CD4-positive, alpha-beta T cell treated with Interleukin-6 at 100 ng/mL for 8 hours (primary cell): ENCODE data around the gene MRPL43.
"Not testable (repeated sequence)": the region's sequence is repeated elsewhere in the genome, so short reads cannot be mapped to it uniquely, and the experiment has no call there.

Experiments used
- DNase-seq: peaks from one replicate; pipeline ENCODE4 v3.0.0-alpha.2; 2020; ENCODE audit warnings: mixed read lengths, low spot score

MRPL43 gene

GRCh38 chr10:100986952-100987684 lies at the start of gene MRPL43, which contains the start of gene TWNK:
Gene MRPL43, minus strand, starts transcription at chr10:100987497. Its CDS starts 54 bp downstream, at chr10:100987443.
Gene TWNK, plus strand, starts transcription at chr10:100987543. Its CDS starts 668 bp downstream, at chr10:100988211.
- DNase-seq: peak; percentile 82

DNA sequence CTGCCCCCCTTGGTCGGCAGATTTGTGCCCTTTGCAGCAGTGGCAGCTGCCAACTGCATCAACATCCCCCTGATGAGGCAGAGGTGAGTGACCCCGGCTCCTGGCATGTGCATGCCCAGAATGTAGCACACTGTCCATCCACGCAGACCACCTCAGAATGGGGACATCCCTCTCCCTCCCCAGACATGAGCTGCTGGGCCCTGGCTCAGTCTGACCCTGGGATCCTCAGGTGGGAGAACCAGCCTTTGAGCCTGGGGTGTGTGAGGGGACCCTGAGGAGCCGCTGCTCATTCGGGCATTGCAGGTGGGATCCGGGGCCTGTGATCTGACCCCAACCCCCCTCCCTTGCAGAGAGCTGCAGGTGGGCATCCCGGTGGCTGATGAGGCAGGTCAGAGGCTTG lies 49.4 kb upstream of the MRPL43 start:
- no peak for DNase-seq

- DNase-seq: no peak
Observed at GRCh38 chr10:101035916-101036702, 48.8 kb upstream of the MRPL43 start.

DNA sequence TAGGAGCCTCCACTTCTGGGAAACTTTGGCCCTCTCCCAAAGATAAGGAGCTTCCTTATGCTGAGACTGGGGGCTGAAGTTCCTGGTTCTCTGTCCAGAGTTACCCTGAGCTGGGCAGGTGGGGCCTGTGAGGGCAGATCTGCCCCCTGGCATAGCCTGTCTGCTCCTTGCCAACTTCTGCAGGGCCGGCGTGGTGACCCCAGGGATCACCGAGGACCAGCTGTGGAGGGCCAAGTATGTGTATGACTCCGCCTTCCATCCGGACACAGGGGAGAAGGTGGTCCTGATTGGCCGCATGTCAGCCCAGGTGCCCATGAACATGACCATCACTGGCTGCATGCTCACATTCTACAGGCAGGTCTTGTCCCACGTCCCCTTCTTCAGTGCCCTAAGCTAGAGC lies 48.0 kb upstream of the MRPL43 start:
- DNase-seq: no peak

- not testable (repeated sequence) for DNase-seq
Observed at GRCh38 chr10:101034404-101034803, 47.1 kb upstream of the MRPL43 start.

DNA sequence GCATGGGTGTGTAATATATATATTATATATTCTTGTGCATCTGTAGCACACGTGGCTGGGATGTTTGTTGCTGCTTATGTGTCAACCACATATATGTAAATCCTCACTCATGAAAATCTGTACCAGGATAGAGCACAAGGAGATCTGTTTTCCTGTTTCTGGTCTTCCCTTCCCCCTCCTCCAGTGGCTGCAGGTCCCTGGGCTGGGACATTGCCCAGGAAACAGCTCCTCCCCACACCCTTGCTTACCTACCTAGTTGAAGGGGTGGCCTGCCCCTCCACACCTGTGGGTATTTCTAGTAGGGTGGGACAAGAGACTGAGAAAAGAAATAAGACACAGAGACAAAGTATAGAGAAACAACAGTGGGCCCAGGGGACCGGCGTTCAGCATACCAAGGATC lies 46.0 kb upstream of the MRPL43 start:
- DNase-seq: no peak

- peak; percentile 49 for DNase-seq
Observed at GRCh38 chr10:101032637-101033224, 45.4 kb upstream of the MRPL43 start.

- peak; percentile 78 for DNase-seq
Observed at GRCh38 chr10:101031796-101032636, 44.7 kb upstream of the MRPL43 start.

GRCh38 chr10:101031128-101031795 lies 44.0 kb upstream of the MRPL43 start, which contains the start of the genes PDZD7 and SFXN3:
Gene PDZD7, minus strand, starts transcription at chr10:101031129. Its CDS starts 910 bp downstream, at chr10:101030219.
Gene SFXN3, plus strand, starts transcription at chr10:101031234. Its CDS starts 3,461 bp downstream, at chr10:101034695.
- DNase-seq: peak; percentile 95

DNA sequence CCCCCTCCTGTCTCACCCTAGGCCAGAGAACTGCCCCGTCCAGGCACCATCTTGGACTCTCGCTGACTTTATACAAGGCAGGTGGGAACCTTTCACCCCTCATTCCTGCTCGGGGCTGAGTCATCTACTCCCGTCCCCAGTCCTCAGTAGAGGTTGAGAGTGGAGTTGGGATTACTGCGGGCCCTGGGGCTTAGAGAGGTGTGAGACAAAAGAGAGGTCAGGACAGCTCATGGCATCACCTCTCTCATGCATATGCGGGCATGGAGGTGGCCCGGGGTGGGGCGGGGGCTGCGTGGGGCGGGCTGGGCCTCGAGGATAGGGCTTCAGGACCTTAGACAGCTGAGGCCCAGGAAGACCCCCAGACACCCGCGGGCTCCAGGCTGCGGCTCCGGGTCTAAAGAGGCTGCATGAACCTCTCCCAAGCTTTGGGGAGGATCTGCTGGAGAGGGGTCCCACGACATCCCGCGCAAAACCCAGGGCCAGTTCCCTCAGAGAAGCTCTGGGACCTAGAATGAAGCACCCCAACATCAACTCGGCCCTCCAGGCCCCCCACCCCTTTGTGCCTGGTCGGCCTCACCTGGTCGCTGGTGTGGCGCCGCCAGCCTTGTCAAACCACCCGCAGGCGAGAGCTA lies 43.3 kb upstream of the MRPL43 start:
- DNase-seq: no peak

DNA sequence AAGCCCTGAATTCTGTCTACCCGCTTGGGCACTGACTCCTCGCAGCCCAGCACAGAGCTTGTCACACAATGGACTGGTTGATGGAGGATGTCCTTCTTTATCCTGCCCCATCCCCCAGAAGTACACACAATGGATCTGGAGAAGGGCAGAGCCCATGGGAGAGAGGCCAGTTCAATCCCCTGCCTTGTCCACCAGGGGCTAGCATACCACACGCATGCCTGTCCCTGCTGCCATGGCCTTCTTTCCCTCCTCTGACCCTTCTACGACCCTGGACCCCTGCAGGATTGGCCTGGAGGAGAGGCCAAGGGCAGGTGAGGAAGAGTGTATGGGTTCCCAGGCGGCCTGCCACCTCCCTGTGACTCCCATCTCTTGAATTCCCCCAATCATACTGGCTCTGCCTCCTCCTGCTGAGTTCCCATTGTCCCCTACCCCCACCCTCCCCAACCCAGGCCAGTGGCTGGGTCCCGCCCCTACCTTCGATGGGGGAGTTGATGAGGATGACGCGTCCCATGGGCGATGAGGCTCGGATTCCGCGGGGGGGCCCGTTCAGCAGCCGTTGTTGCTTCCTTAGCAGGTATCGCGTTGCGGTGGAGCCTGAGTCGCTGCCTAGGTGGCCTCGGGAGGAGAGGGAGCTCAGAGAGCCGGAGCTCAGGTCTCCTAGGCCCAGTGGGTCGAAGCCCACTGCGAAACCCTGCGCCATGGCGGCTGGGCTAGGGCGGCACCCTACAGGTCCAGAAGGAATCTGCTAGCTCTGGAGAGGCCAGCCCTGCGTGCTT lies 42.4 kb upstream of the MRPL43 start:
- DNase-seq: no peak

- DNase-seq: no peak
Observed at GRCh38 chr10:101028446-101029337, 41.4 kb upstream of the MRPL43 start.

DNA sequence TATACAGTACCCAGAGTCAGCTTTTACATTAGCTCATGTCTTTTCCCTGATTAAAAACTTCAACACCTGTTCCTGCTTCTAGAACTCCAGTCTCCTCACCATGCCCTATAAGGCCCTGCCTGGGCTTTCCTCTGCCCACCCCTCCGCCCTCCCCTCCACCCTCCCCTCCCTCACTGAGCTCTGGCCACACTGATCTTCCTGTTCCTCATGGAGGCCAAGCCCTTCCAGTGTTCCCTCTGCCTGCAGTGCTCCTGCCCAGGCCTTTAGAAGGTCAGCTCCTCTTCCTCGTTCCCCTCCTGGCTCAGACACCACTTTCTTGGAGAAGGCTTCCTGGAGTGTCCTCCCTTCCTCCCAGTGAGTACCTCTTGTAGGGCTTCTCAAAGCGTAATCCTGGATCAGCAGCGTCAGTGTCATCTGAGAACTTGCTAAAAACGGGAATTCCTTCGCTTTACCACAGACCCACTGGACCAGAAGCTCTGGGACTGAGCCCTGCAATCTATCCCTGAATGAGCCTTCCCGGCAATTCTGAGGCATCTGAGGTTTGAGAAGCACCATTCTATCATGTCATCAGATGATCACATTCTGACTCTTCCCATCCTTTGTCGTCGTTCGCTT lies 39.9 kb upstream of the MRPL43 start:
- no peak for DNase-seq

DNA sequence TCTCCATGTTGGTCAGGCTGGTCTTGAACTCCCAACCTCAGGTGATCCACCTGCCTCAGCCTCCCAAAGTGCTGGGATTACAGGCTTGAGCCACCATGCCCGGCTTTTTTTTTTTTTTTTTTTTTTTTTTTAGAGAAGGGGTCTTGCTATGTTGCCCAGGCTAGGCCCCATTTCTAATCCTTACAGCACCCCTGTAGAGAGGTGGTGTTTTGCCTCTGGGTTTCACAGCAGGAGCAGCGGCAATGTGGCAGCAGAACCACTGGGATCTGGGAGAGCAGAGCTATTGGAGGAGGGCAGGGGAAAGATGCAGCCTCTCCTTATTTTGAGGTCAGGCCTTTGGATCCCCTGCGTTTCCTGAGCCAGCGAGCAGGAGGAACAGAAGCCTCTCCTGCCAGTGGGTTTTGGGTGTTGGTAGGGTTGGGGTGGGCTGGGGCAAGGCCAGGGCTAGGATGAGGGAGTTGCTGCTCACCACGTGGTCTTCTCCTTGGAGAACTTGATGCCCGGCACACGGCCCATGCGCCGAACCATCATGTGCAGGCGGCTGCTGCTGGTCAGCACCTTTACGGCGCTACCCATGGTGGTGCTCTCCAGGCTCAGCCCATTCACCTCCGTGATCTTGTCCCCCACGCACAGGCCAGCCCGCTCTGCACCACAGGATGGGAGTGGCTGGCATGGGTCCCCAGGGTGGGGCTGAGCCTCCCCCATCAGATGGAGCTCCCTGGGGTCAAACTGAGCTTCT lies 35.8 kb upstream of the MRPL43 start:
- no peak for DNase-seq

GRCh38 chr10:101021692-101022251 lies 34.5 kb upstream of the MRPL43 start:
- DNase-seq: no peak

- no peak for DNase-seq
Observed at GRCh38 chr10:101021239-101021638, 33.9 kb upstream of the MRPL43 start.

GRCh38 chr10:101020427-101021075 lies 33.3 kb upstream of the MRPL43 start:
- no peak for DNase-seq
